Naive thymus-derived CD4-positive, alpha-beta T cell (primary cell): ENCODE data around the gene MYRF. TPM values are rescaled to one million over a fixed set of nuclear protein-coding genes. Genes with fewer than 3 reads are reported as not detected.

Source experiments
- ATAC-seq: fragments of 150-1000 bp; cut with Tn5 transposase; 2 replicates; pipeline ENCODE4 v1.10.0; 2021; ENCODE audit warnings: mild to moderate bottlenecking, moderate library complexity
- CTCF ChIA-PET: fragments of 350-600 bp; sonication (Branson Sonifier 250); formaldehyde crosslinking; loops from one replicate; lab custom pipeline; 2021; ENCODE audit warnings: antibody characterized with exemption; lab: Charles Lee
- POLR2A ChIA-PET: fragments of 350-600 bp; sonication (Branson Sonifier 250); formaldehyde crosslinking; loops from one replicate; lab custom pipeline; 2021; ENCODE audit warnings: antibody characterized with exemption, inconsistent platforms; lab: Charles Lee
- DNase-seq, 9 donors: peaks; one replicate each; pipeline versions ENCODE4 v3.0.0 to v3.0.0-alpha.2; 2020 to 2022; ENCODE audit warnings: mixed read lengths in 1 of 9
- H3K27ac ChIP-seq: one replicate; pipeline ENCODE4 v1.7.0; 2013; ENCODE audit warnings: mild to moderate bottlenecking, low read depth, low read length, moderate library complexity
- H3K27me3 ChIP-seq, 2 donors: one replicate each; pipeline ENCODE4 v1.7.0; 2013; ENCODE audit warnings: low read length in 2 of 2, mild to moderate bottlenecking in 2 of 2, moderate library complexity in 2 of 2; ENCODE audit not compliant: control insufficient read depth in 2 of 2, insufficient read depth in 2 of 2
- H3K36me3 ChIP-seq, 3 experiments: 1 replicate in 2 of 3; 2 replicates in 1 of 3; pipeline ENCODE4 v1.7.0; 2013; ENCODE audit warnings: low read length in 3 of 3, mild to moderate bottlenecking in 3 of 3, moderate library complexity in 1 of 3; ENCODE audit not compliant: insufficient read depth in 3 of 3, control insufficient read depth in 2 of 3
- H3K4me1 ChIP-seq, 2 donors: one replicate each; pipeline ENCODE4 v1.7.0; 2013; ENCODE audit warnings: low read length in 2 of 2, mild to moderate bottlenecking in 2 of 2, moderate library complexity in 1 of 2; ENCODE audit not compliant: control insufficient read depth in 2 of 2, insufficient read depth in 2 of 2
- H3K4me3 ChIP-seq: 2 replicates; pipeline ENCODE4 v1.7.0; 2013; ENCODE audit warnings: mild to moderate bottlenecking, low read length
- H3K9me3 ChIP-seq, 3 experiments: 1 replicate in 2 of 3; 2 replicates in 1 of 3; pipeline ENCODE4 v1.7.0; 2013; ENCODE audit warnings: low read length in 3 of 3; ENCODE audit not compliant: control insufficient read depth in 2 of 3
- H3K27ac Mint-ChIP-seq, 9 donors: one replicate each; pipeline ENCODE4 v1.8.0; 2020 to 2022; ENCODE audit warnings: mixed read lengths in 9 of 9, mild to moderate bottlenecking in 8 of 9, moderate library complexity in 5 of 9, inconsistent platforms in 2 of 9
- H3K27me3 Mint-ChIP-seq, 5 donors: one replicate each; pipeline ENCODE4 v1.8.0; 2021 to 2022; ENCODE audit warnings: mixed read lengths in 5 of 5, mild to moderate bottlenecking in 1 of 5
- H3K36me3 Mint-ChIP-seq, 5 donors: one replicate each; pipeline ENCODE4 v1.8.0; 2020 to 2022; ENCODE audit warnings: mixed read lengths in 5 of 5, mild to moderate bottlenecking in 3 of 5, inconsistent platforms in 1 of 5
- H3K4me1 Mint-ChIP-seq, 7 donors: one replicate each; pipeline ENCODE4 v1.8.0; 2020 to 2022; ENCODE audit warnings: mixed read lengths in 7 of 7, mild to moderate bottlenecking in 3 of 7, inconsistent platforms in 1 of 7
- H3K4me3 Mint-ChIP-seq, 10 donors: one replicate each; pipeline ENCODE4 v1.8.0; 2020 to 2022; ENCODE audit warnings: mild to moderate bottlenecking in 10 of 10, mixed read lengths in 10 of 10, moderate library complexity in 6 of 10, inconsistent platforms in 2 of 10
- H3K9me3 Mint-ChIP-seq, 11 donors: one replicate each; pipeline ENCODE4 v1.8.0; 2020 to 2022; ENCODE audit warnings: mixed read lengths in 11 of 11, mild to moderate bottlenecking in 4 of 11, inconsistent platforms in 1 of 11, moderate library complexity in 1 of 11
- intact Hi-C, 2 donors: fragments of 100-400 bp; cut with micrococcal nuclease; formaldehyde crosslinking; loops; one replicate each; pipeline ENCODE4 v1.15.1; 2023
- polyA plus RNA-seq, 2 donors: library from polyadenylated mRNA; unstranded; fragments of 300-500 nt; fragmentation: Illumina TruSeq; gene quantifications; one replicate each; pipeline ENCODE4 v1.2.3, GENCODE V29; 2021
- total RNA-seq, 6 experiments: library from RNA in 5 of 6; stranded (reverse) in 5 of 6; gene quantifications; 1 replicate in 5 of 6; 2 replicates in 1 of 6; pipeline ENCODE4 v1.2.3 and lab custom pipeline; 2021 to 2026

MYRF gene
- total and polyA plus RNA-seq, 7 experiments from 2014 or later = 0.19 to 1.5 (median 0.36) TPM; not detected in 1

DNA sequence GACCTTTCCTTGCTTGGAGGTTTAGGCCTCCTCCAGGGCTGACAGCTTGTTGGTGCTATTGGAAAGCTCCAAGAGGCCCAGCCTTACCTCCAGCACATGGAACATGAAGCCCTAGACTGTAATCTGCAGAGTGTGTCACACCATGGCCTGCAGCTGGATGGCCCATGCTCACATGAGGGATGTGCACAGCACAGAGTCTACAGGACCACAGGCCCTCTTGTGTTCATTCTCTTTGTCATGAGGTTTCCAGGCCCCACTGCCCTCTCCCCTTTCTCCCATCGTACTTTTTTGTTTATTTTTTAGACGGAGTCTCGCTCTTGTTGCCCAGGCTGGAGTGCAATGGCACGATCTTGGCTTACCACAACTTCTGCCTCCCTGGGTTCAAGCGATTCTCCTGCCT lies 54.3 kb downstream of the MYRF start:
- ATAC-seq (no peak), DNase-seq (no peak)
- Mint-ChIP-seq H3K4me3 (no peak overlapping the region), H3K4me1 (peaks cover 0 to 2% (median 0%) of the 10 kb centered on the region in 7 donors), H3K9me3 (no peaks in the 10 kb centered on the region), H3K27me3 (peaks cover 0 to 2% (median 0%) of the 10 kb centered on the region in 5 donors), H3K36me3 (peaks cover 0 to 25% (median 0%) of the 10 kb centered on the region in 5 donors), H3K27ac (no peak overlapping the region)
- ChIA-PET POLR2A (interaction anchor here (0.6 kb wide), 1 partner anchor 1883 kb away, joined by 3 read pairs; no protein-coding TSS in a partner anchor), CTCF (interaction anchor here (0.5 to 1.9 kb wide), 5 partner anchors 9 to 301 kb away, joined by 3 to 7 read pairs (median 3); no protein-coding TSS in a partner anchor)
- no peaks in the 10 kb centered on the region for H3K4me1 ChIP-seq
- H3K27ac ChIP-seq = no peak overlapping the region
- H3K9me3 ChIP-seq = no peaks in the 10 kb centered on the region
- H3K4me3 ChIP-seq = no peak overlapping the region
- H3K27me3 ChIP-seq = no peaks in the 10 kb centered on the region
- intact Hi-C loops = no loop called here
- no peaks in the 10 kb centered on the region for H3K36me3 ChIP-seq

DNA sequence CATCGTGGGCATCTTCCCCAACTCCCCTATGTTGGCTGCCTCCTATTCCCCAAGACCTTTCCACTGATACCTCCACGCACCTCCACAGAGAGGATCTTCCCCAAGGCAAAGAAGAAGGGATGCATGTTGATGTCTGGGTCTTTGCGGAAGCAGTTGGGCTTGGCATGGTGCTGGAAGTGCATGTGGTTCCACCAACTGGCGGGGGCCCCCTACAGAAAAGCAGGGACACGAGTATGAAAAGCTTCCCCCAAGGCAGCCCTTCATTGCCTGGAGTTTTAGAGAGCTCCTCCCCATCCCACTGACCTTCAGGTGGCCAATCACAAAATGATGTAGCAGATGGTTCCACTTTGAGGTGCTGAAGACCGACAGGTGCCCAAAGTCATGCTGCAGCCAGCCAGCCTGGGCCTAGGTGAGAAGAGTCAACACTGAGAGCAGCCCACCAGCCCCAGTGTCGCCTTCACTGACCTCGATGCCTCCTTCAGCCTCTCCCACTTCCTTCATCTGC lies 58.3 kb downstream of the MYRF start:
- Mint-ChIP-seq H3K9me3 (peaks cover 0 to 1% (median 0%) of the 10 kb centered on the region in 11 donors), H3K36me3 (peaks cover 0 to 42% (median 0%) of the 10 kb centered on the region in 5 donors), H3K27ac (no peak overlapping the region), H3K27me3 (peaks cover 0 to 32% (median 6%) of the 10 kb centered on the region in 5 donors), H3K4me1 (peaks cover 0 to 15% (median 9%) of the 10 kb centered on the region in 7 donors), H3K4me3 (no peak overlapping the region)
- H3K27me3 ChIP-seq = no peaks in the 10 kb centered on the region
- ATAC-seq = no peak
- no peak overlapping the region for H3K4me3 ChIP-seq
- H3K27ac ChIP-seq = no peak overlapping the region
- no peak for DNase-seq
- H3K36me3 ChIP-seq = no peaks in the 10 kb centered on the region
- peaks cover 4 to 7% of the 10 kb centered on the region in 2 donors for H3K4me1 ChIP-seq
- H3K9me3 ChIP-seq = no peaks in the 10 kb centered on the region
- POLR2A ChIA-PET = interaction anchor here (0.6 kb wide), 1 partner anchor 746 kb away, joined by 3 read pairs; no protein-coding TSS in a partner anchor
- CTCF ChIA-PET = no interaction called here
- intact Hi-C loops = no loop called here

DNA sequence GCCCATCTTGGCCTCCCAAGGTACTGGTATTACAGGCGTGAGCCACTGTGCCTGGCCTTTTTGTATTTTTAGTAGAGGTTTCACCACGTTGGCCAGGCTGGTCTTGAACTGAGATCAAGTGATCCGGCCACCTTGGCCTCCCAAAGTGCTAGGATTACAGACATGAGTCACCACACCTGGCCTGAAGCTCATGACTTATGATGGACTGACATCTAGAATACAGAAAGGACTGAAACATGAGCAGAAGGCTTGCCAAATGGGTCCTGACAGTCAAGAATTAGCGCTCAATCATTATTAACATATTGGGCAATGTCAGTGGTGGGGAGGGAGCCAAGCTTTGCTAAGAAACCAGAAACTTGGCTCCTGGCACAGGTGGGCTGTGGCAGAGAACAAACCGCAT lies 59.4 kb downstream of the MYRF start:
- no peak for ATAC-seq
- H3K9me3 ChIP-seq = no peaks in the 10 kb centered on the region
- no peak for DNase-seq
- no peaks in the 10 kb centered on the region for H3K36me3 ChIP-seq
- no peak overlapping the region for H3K27ac Mint-ChIP-seq
- H3K27me3 ChIP-seq = peaks cover 0 to 4% of the 10 kb centered on the region in 2 donors
- H3K4me1 Mint-ChIP-seq = peaks cover 0 to 19% (median 16%) of the 10 kb centered on the region in 7 donors
- peaks cover 0 to 44% (median 0%) of the 10 kb centered on the region in 5 donors for H3K36me3 Mint-ChIP-seq
- H3K4me1 ChIP-seq = peaks cover 8 to 12% of the 10 kb centered on the region in 2 donors
- peaks cover 0 to 1% (median 0%) of the 10 kb centered on the region in 11 donors for H3K9me3 Mint-ChIP-seq
- CTCF ChIA-PET = interaction anchor here (0.6 kb wide), 1 partner anchor 12 kb away, joined by 3 read pairs; no protein-coding TSS in a partner anchor
- intact Hi-C loops = no loop called here
- POLR2A ChIA-PET = no interaction called here
- no peak overlapping the region for H3K4me3 ChIP-seq
- H3K27ac ChIP-seq = no peak overlapping the region
- H3K27me3 Mint-ChIP-seq = peaks cover 0 to 32% (median 11%) of the 10 kb centered on the region in 5 donors
- H3K4me3 Mint-ChIP-seq = no peak overlapping the region

DNA sequence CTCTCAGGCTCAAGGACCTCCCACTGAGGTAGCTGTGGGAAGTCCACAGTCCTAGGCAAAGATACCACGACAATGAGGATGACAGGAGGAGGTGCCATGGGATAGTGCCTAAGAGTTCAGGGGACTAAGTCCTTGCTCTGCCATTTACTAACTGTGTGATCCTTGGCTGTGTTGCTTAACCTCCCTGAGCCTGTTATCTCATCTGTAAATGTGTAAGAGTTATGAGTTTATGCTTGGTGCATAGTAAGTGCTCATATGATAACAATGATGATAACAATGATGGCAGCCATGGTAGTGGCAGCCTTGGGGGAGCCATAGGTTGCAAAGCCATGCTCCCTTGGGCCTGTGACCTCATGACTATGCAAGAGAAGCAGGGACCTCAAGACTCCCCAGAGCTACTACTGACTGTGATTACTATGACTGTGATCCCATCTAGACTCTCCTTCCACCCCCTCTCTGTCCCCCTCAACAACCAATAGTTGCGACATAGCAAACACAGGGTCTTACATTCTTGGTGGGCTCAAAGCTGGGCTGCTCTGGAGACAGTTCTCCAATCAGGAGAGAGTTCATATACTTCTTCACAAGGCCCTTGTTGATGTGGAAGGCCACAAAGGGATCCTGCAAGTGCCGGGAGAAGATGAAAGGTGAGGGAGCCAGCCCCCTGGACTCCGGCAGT lies 60.4 kb downstream of the MYRF start:
- H3K4me3 ChIP-seq = no peak overlapping the region
- Mint-ChIP-seq H3K9me3 (peaks cover 0 to 1% (median 0%) of the 10 kb centered on the region in 11 donors), H3K27me3 (peaks cover 2 to 32% (median 15%) of the 10 kb centered on the region in 5 donors), H3K4me3 (peak overlapping the region in 1 of 10 donors; percentile 38), H3K27ac (peak overlapping the region in 2 of 9 donors; percentile 21 to 60), H3K36me3 (peaks cover 0 to 42% (median 0%) of the 10 kb centered on the region in 5 donors), H3K4me1 (peaks cover 0 to 25% (median 19%) of the 10 kb centered on the region in 7 donors)
- no peak overlapping the region for H3K27ac ChIP-seq
- H3K9me3 ChIP-seq = no peaks in the 10 kb centered on the region
- H3K27me3 ChIP-seq = peaks cover 0 to 7% of the 10 kb centered on the region in 2 donors
- ChIA-PET POLR2A (no interaction called here), CTCF (interaction anchor here (0.6 kb wide), 1 partner anchor 1531 kb away, joined by 3 read pairs; no protein-coding TSS in a partner anchor)
- ATAC-seq (no peak), DNase-seq (no peak)
- H3K36me3 ChIP-seq = no peaks in the 10 kb centered on the region
- peaks cover 8 to 12% of the 10 kb centered on the region in 2 donors for H3K4me1 ChIP-seq
- intact Hi-C loops = no loop called here

DNA sequence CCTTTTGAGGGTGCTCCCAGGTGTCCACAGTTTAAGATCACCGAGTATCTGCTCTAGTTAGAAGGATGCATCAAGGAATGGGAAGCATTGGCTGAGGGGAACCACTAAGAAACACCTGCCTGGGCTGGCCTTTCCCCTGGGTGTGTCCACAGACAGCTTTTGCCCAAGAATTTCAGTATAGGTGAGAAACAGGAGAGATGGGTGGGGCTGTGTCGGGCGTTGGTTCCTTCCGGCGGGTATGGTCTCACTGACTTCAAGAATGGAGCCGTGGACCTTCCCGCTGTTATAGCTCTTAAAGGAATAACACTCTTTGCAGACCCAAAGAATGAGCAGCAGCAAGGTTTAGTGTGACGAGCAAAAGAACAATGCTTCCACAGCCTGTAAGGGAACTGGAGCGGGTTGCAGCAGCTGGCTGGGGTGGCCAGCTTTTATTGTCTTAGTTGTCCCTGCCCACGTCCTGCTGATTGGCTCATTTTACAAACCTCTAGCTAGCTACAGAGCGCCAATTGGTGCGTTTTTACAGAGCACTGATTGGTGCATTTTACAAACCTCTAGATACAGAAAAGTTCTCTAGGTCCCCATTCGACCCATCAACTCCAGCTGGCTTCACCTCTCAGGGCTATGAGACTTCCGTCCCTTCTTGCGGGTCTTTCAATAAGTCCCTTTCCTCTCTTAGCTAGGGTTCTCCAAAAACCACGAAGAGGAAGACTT lies 62.0 kb downstream of the MYRF start:
- peaks cover 3 to 32% (median 15%) of the 10 kb centered on the region in 5 donors for H3K27me3 Mint-ChIP-seq
- Histone ChIP-seq H3K36me3 (no peaks in the 10 kb centered on the region), H3K4me3 (peak overlapping the region; percentile 74), H3K27ac (no peak overlapping the region), H3K9me3 (no peaks in the 10 kb centered on the region), H3K4me1 (peaks cover 8 to 12% of the 10 kb centered on the region in 2 donors), H3K27me3 (peaks cover 0 to 10% of the 10 kb centered on the region in 2 donors)
- intact Hi-C loops = no loop called here
- peak overlapping the region in 3 of 9 donors; percentile 41 to 97 (median 81) for H3K27ac Mint-ChIP-seq
- ATAC-seq = no peak
- H3K4me1 Mint-ChIP-seq = peaks cover 0 to 25% (median 19%) of the 10 kb centered on the region in 7 donors
- peak in 2 of 9 donors; percentile 21 to 31 for DNase-seq
- ChIA-PET POLR2A (interaction anchor here (1.5 to 3.3 kb wide), 2 partner anchors 17 to 22 kb away, joined by 4 to 14 read pairs; partner anchors contain the start of genes FEN1 and TMEM258), CTCF (interaction anchor here (0.6 to 2.6 kb wide), 3 partner anchors 10 to 347 kb away, joined by 3 to 19 read pairs (median 5); no protein-coding TSS in a partner anchor)
- peaks cover 0 to 36% (median 0%) of the 10 kb centered on the region in 5 donors for H3K36me3 Mint-ChIP-seq
- H3K4me3 Mint-ChIP-seq = peak overlapping the region; percentile 70 to 98 (median 89)
- H3K9me3 Mint-ChIP-seq = peaks cover 0 to 1% (median 0%) of the 10 kb centered on the region in 11 donors
